GM23338 (cell line): ENCODE results near the gene ANXA6.

Experiments
- CREB1 ChIP-seq: fragments of 250-450 bp; sonication (Bioruptor Pico); IDR thresholded peaks from 2 replicates; pipeline ENCODE4 v1.5.0; 2020; ENCODE audit warnings: low read depth, mild to moderate bottlenecking, moderate library complexity
- CTCF ChIP-seq, 2 experiments: fragments of 200-600 bp in 1 of 2; sonication (generic) in 1 of 2; conservative IDR thresholded peaks; 2 replicates each; pipeline versions ENCODE4 v1.5.1 to v1.6.1; 2016 to 2017; ENCODE audit warnings: antibody characterized with exemption in 2 of 2, low read depth in 2 of 2, mild to moderate bottlenecking in 2 of 2, moderate library complexity in 1 of 2
- ETS1 ChIP-seq: IDR thresholded peaks from 2 replicates; pipeline ENCODE4 v1.6.1; 2016; ENCODE audit warnings: antibody characterized with exemption
- EZH2 ChIP-seq: fragments of 200-600 bp; sonication (generic); IDR thresholded peaks from one replicate; pipeline ENCODE4 v1.8.0; 2017; ENCODE audit warnings: antibody characterized with exemption, mild to moderate bottlenecking, low read depth; ENCODE audit not compliant: unreplicated experiment
- EZH2phosphoT487 ChIP-seq: fragments of 200-600 bp; sonication (generic); IDR thresholded peaks from one replicate; pipeline ENCODE4 v1.8.1; 2018; ENCODE audit warnings: antibody characterized with exemption; ENCODE audit not compliant: unreplicated experiment
- JUNB ChIP-seq: IDR thresholded peaks from one replicate; pipeline ENCODE4 v1.6.1; 2016; ENCODE audit warnings: antibody characterized with exemption; ENCODE audit not compliant: unreplicated experiment
- NANOG ChIP-seq: IDR thresholded peaks from 2 replicates; pipeline ENCODE4 v1.6.1; 2016; ENCODE audit warnings: antibody characterized with exemption, borderline replicate concordance
- POLR2AphosphoS5 ChIP-seq: IDR thresholded peaks from 2 replicates; pipeline ENCODE4 v1.6.1; 2016; ENCODE audit warnings: antibody characterized with exemption, low read depth
- REST ChIP-seq: IDR thresholded peaks from one replicate; pipeline ENCODE4 v1.6.1; 2018; ENCODE audit warnings: antibody characterized with exemption; ENCODE audit not compliant: unreplicated experiment
- STAT1 ChIP-seq: IDR thresholded peaks from one replicate; pipeline ENCODE4 v1.6.1; 2016; ENCODE audit warnings: antibody characterized with exemption; ENCODE audit not compliant: unreplicated experiment
- ZNF114 ChIP-seq: fragments of 250-450 bp; sonication (Bioruptor Pico); IDR thresholded peaks from 2 replicates; pipeline ENCODE4 v1.5.0; 2020; ENCODE audit warnings: mild to moderate bottlenecking, moderate library complexity
- ZNF331 ChIP-seq: fragments of 250-450 bp; sonication (Bioruptor Pico); IDR thresholded peaks from 2 replicates; pipeline ENCODE4 v1.5.0; 2020; ENCODE audit warnings: low read depth, mild to moderate bottlenecking, moderate library complexity
- ZNF462 ChIP-seq: fragments of 250-450 bp; sonication (Bioruptor Pico); IDR thresholded peaks from 2 replicates; pipeline ENCODE4 v1.5.0; 2020; ENCODE audit warnings: mild to moderate bottlenecking, moderate library complexity

- TF ChIP-seq CTCF (conservative IDR thresholded peaks at IDR 0.05; ENCODE audit: low read depth in 2 of 2) (no peak), POLR2AphosphoS5 (no peak), EZH2phosphoT487 (no peak), EZH2 (no peak), REST (no peak), CREB1 (no peak), JUNB (no peak), ZNF462 (no peak), NANOG (no peak), ETS1 (no peak), ZNF331 (CRISPR knock-in tag) (no peak), STAT1 (no peak), ZNF114 (CRISPR knock-in tag) (no peak)
These were observed 46.5 kb upstream of the ANXA6 start for GRCh38 chr5:151204051-151204450.
